HTR-8/SVneo (cell line): ENCODE measurements around the gene CDC14A.
"Not testable (repeated sequence)": the region's sequence is repeated elsewhere in the genome, so short reads cannot be mapped to it uniquely, and the experiment has no call there.

Experiments used
- DNase-seq: peaks from one replicate; pipeline ENCODE4 v3.0.0; 2011; ENCODE audit warnings: low spot score, mixed read lengths; ENCODE audit not compliant: insufficient read length
- FAIRE-seq: peaks from 2 replicates; lab custom pipeline; 2011; peaks lifted over from hg19 to GRCh38; lab: Jason Lieb, UNC

Gene CDC14A

GRCh38 chr1:100360790-100361510 lies 8.6 kb downstream of the CDC14A start:
- FAIRE-seq, result no peak
- DNase-seq, result no peak

GRCh38 chr1:100361511-100362089 lies 9.3 kb downstream of the CDC14A start:
- DNase-seq (no peak), FAIRE-seq (no peak)

GRCh38 chr1:100362821-100363466 lies 10.6 kb downstream of the CDC14A start:
- DNase-seq (no peak), FAIRE-seq (no peak)

GRCh38 chr1:100363831-100364230 lies 11.5 kb downstream of the CDC14A start:
- no peak for DNase-seq
- FAIRE-seq, result no peak

- no peak for DNase-seq
- no peak for FAIRE-seq
Observed at GRCh38 chr1:100364697-100365096, 12.4 kb downstream of the CDC14A start.

- DNase-seq (no peak), FAIRE-seq (no peak)
Observed at GRCh38 chr1:100366209-100366525, 13.9 kb downstream of the CDC14A start.

- not testable (repeated sequence) for DNase-seq, FAIRE-seq
Observed at GRCh38 chr1:100369339-100369738, 17.0 kb downstream of the CDC14A start.

- DNase-seq, FAIRE-seq: not testable (repeated sequence)
Observed at GRCh38 chr1:100373953-100374352, 21.6 kb downstream of the CDC14A start.

- DNase-seq, FAIRE-seq: not testable (repeated sequence)
Observed at GRCh38 chr1:100376890-100377289, 24.6 kb downstream of the CDC14A start.

GRCh38 chr1:100377590-100378361 lies 25.5 kb downstream of the CDC14A start:
- FAIRE-seq, result no peak
- DNase-seq, result no peak

GRCh38 chr1:100378956-100379355 lies 26.6 kb downstream of the CDC14A start:
- DNase-seq (no peak), FAIRE-seq (no peak)

- no peak for DNase-seq
- FAIRE-seq, result no peak
Observed at GRCh38 chr1:100380635-100381034, 28.3 kb downstream of the CDC14A start.

GRCh38 chr1:100382657-100383056 lies 30.4 kb downstream of the CDC14A start:
- no peak for DNase-seq
- no peak for FAIRE-seq

GRCh38 chr1:100383743-100384405 lies 31.6 kb downstream of the CDC14A start:
- FAIRE-seq (no peak), DNase-seq (no peak)

GRCh38 chr1:100387209-100387608 lies 34.9 kb downstream of the CDC14A start:
- FAIRE-seq, result no peak
- DNase-seq, result no peak

GRCh38 chr1:100387657-100388350 lies 35.5 kb downstream of the CDC14A start:
- DNase-seq (no peak), FAIRE-seq (no peak)

GRCh38 chr1:100390531-100390930 lies 38.2 kb downstream of the CDC14A start:
- no peak for FAIRE-seq
- no peak for DNase-seq

GRCh38 chr1:100391675-100392074 lies 39.4 kb downstream of the CDC14A start:
- FAIRE-seq (no peak), DNase-seq (no peak)

GRCh38 chr1:100392756-100393155 lies 40.5 kb downstream of the CDC14A start:
- no peak for DNase-seq
- no peak for FAIRE-seq

GRCh38 chr1:100394285-100394684 lies 42.0 kb downstream of the CDC14A start:
- no peak for FAIRE-seq
- DNase-seq, result no peak
